SK-N-SH (cell line): ENCODE results near the gene ALDH7A1.
A peak's percentile ranks its signal among the peaks of the same experiment; 100 is the strongest.

Source experiments
- EZH2phosphoT487 ChIP-seq: fragments of 200-600 bp; sonication (generic); IDR thresholded peaks from 2 replicates; pipeline ENCODE4 v1.6.1; 2017; ENCODE audit warnings: low read depth, mixed run types, mild to moderate bottlenecking, antibody characterized with exemption, moderate library complexity, borderline replicate concordance
- NFIC ChIP-seq: IDR thresholded peaks from 2 replicates; pipeline ENCODE4 v1.4.0; 2012; ENCODE audit warnings: borderline replicate concordance
- POLR2AphosphoS5 ChIP-seq: IDR thresholded peaks from 2 replicates; pipeline ENCODE4 v1.6.1; 2012; ENCODE audit warnings: low read depth, low read length
- RCOR1 ChIP-seq: fragments of 150-350 bp; IDR thresholded peaks from 2 replicates; pipeline ENCODE4 v1.6.1; 2017; ENCODE audit warnings: antibody characterized with exemption, low read length
- SIN3A ChIP-seq: IDR thresholded peaks from 2 replicates; pipeline ENCODE4 v1.6.1; 2012; ENCODE audit warnings: low read depth, mild to moderate bottlenecking, low read length, moderate library complexity, borderline replicate concordance
- TAF1 ChIP-seq: IDR thresholded peaks from 2 replicates; pipeline ENCODE4 v1.6.1; 2012; ENCODE audit warnings: low read depth, mild to moderate bottlenecking, low read length, moderate library complexity, borderline replicate concordance
- TEAD4 ChIP-seq: IDR thresholded peaks from 2 replicates; pipeline ENCODE4 v1.4.0; 2012; ENCODE audit warnings: mild to moderate bottlenecking, borderline replicate concordance; ENCODE audit not compliant: insufficient read depth
- YY1 ChIP-seq: IDR thresholded peaks from 2 replicates; pipeline ENCODE4 v1.4.0; 2012; ENCODE audit warnings: low read depth, mild to moderate bottlenecking
- TF ChIP-seq, protein P1 (sequence below): IDR thresholded peaks from 2 replicates; pipeline ENCODE4 v1.6.1; 2012; ENCODE audit warnings: mild to moderate bottlenecking, low read depth, low read length, moderate library complexity

DNA sequence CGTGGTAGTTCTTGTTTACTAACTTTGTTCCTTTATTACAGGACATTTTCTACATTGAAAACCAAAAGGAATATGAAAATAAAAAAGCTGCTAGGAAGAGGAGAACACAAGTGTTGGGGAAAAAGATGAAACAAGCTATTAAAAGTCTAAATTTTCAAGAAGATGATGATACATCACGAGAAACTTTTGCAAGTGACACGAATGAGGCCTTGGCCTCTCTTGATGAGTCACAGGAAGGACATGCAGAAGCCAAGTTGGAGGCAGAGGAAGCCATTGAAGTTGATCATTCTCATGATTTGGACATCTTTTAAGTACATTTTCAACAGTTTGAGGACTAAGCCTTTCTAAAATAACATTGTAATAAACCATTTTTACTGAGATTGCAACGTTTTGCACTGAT is 29.5 kb upstream of the ALDH7A1 start:
- TF ChIP-seq NFIC (no peak), EZH2phosphoT487 (no peak), POLR2AphosphoS5 (no peak), RCOR1 (no peak), YY1 (peak; percentile 63; the same call in 1 of the 2 replicates), TAF1 (no peak), TEAD4 (no peak), SIN3A (no peak)
- TF ChIP-seq, protein P1, sequence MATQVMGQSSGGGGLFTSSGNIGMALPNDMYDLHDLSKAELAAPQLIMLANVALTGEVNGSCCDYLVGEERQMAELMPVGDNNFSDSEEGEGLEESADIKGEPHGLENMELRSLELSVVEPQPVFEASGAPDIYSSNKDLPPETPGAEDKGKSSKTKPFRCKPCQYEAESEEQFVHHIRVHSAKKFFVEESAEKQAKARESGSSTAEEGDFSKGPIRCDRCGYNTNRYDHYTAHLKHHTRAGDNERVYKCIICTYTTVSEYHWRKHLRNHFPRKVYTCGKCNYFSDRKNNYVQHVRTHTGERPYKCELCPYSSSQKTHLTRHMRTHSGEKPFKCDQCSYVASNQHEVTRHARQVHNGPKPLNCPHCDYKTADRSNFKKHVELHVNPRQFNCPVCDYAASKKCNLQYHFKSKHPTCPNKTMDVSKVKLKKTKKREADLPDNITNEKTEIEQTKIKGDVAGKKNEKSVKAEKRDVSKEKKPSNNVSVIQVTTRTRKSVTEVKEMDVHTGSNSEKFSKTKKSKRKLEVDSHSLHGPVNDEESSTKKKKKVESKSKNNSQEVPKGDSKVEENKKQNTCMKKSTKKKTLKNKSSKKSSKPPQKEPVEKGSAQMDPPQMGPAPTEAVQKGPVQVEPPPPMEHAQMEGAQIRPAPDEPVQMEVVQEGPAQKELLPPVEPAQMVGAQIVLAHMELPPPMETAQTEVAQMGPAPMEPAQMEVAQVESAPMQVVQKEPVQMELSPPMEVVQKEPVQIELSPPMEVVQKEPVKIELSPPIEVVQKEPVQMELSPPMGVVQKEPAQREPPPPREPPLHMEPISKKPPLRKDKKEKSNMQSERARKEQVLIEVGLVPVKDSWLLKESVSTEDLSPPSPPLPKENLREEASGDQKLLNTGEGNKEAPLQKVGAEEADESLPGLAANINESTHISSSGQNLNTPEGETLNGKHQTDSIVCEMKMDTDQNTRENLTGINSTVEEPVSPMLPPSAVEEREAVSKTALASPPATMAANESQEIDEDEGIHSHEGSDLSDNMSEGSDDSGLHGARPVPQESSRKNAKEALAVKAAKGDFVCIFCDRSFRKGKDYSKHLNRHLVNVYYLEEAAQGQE = no peak
